IgD-negative memory B cell (primary cell): ENCODE results near the gene PDCD1LG2. TPM values are rescaled to one million over a fixed set of nuclear protein-coding genes. Genes with fewer than 3 reads are reported as not detected.
"Not testable (repeated sequence)": the region's sequence is repeated elsewhere in the genome, so short reads cannot be mapped to it uniquely, and the experiment has no call there.

Experiments used
- H3K27ac Mint-ChIP-seq, 3 donors: one replicate each; pipeline ENCODE4 v1.8.0; 2020 to 2022; ENCODE audit warnings: mild to moderate bottlenecking in 3 of 3, mixed read lengths in 3 of 3, moderate library complexity in 1 of 3
- H3K27me3 Mint-ChIP-seq: one replicate; pipeline ENCODE4 v1.8.0; 2021; ENCODE audit warnings: mixed read lengths
- H3K36me3 Mint-ChIP-seq: one replicate; pipeline ENCODE4 v1.8.0; 2020; ENCODE audit warnings: mild to moderate bottlenecking, mixed read lengths
- H3K4me1 Mint-ChIP-seq, 3 donors: one replicate each; pipeline ENCODE4 v1.8.0; 2020 to 2022; ENCODE audit warnings: mixed read lengths in 3 of 3, mild to moderate bottlenecking in 1 of 3
- H3K4me3 Mint-ChIP-seq, 4 donors: one replicate each; pipeline ENCODE4 v1.8.0; 2020 to 2022; ENCODE audit warnings: mild to moderate bottlenecking in 4 of 4, mixed read lengths in 4 of 4, moderate library complexity in 3 of 4
- H3K9me3 Mint-ChIP-seq, 3 donors: one replicate each; pipeline ENCODE4 v1.8.0; 2020 to 2021; ENCODE audit warnings: mixed read lengths in 3 of 3, mild to moderate bottlenecking in 1 of 3
- polyA plus RNA-seq: library from polyadenylated mRNA; unstranded; fragments of 300-500 nt; fragmentation: Illumina TruSeq; gene quantifications from one replicate; pipeline ENCODE4 v1.2.3, GENCODE V29; 2021

PDCD1LG2 gene
- polyA plus RNA-seq, 1 donor from 2014 or later: 0.18 TPM

- Mint-ChIP-seq H3K27me3 (no peaks in the 10 kb centered on the region), H3K36me3 (peaks cover 5% of the 10 kb centered on the region), H3K4me3 (peak overlapping the region in 1 of 4 donors; percentile 30), H3K4me1 (peaks cover 10 to 19% (median 14%) of the 10 kb centered on the region in 3 donors), H3K27ac (no peak overlapping the region), H3K9me3 (peaks cover 0 to 4% (median 0%) of the 10 kb centered on the region in 3 donors)
Measured at GRCh38 chr9:5578698-5579085, 68.4 kb downstream of the PDCD1LG2 start.

- H3K27me3 Mint-ChIP-seq: no peaks in the 10 kb centered on the region
- H3K4me1 Mint-ChIP-seq: peaks cover 13 to 19% (median 16%) of the 10 kb centered on the region in 3 donors
Measured at GRCh38 chr9:5579881-5580280, 69.5 kb downstream of the PDCD1LG2 start.

DNA sequence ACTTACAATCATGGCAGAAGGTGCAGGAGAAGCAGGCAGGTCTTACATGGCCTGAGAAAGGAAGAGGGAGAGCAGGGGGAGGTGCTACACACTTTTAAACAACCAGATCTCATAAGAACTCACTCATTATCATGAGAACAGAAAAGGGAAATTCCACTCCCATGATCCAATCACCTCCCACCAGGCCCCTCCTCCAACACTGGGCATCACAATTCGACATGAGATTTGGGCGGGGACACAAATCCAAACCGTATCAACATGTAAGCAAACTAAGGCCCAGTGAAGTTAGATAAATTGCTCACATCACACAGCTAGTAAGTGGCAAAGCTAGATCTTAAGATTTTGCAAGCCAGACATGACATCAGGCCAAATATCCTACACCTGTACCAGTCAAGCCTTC, 70.3 kb downstream of the PDCD1LG2 start:
- Mint-ChIP-seq H3K9me3 (no peaks in the 10 kb centered on the region), H3K36me3 (peaks cover 3% of the 10 kb centered on the region), H3K27me3 (no peaks in the 10 kb centered on the region), H3K4me1 (peaks cover 14 to 25% (median 16%) of the 10 kb centered on the region in 3 donors), H3K4me3 (no peak overlapping the region), H3K27ac (no peak overlapping the region)

More at GRCh38 chr9:5579881-5580280, 69.5 kb downstream of the PDCD1LG2 start:
- Mint-ChIP-seq H3K9me3 (peaks cover 0 to 2% (median 0%) of the 10 kb centered on the region in 3 donors), H3K4me3 (no peak overlapping the region), H3K36me3 (peaks cover 3% of the 10 kb centered on the region), H3K27ac (peak overlapping the region in 1 of 3 donors; percentile 35)

DNA sequence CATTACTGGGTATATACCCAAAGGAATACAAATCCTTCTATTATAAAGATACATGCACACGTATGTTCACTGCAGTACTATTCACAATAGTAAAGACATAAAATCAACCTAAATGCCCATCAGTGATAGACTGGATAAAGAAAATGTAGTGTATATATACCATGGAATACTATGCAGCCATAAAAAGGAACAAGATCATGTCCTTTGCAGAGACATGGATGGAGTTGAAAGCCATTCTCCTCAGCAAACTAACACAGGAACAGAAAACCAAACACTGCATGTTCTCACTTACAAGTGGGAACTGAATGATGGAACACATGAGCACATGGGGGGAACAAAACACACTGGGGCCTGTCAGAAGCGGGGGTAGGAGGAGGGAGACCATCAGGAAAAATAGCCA, 71.4 kb downstream of the PDCD1LG2 start:
- peaks cover 16 to 36% (median 24%) of the 10 kb centered on the region in 3 donors for H3K4me1 Mint-ChIP-seq

GRCh38 chr9:5582835-5583195, 72.5 kb downstream of the PDCD1LG2 start:
- H3K27me3 Mint-ChIP-seq: no peaks in the 10 kb centered on the region
- peaks cover 3% of the 10 kb centered on the region for H3K36me3 Mint-ChIP-seq
- H3K9me3 Mint-ChIP-seq: no peaks in the 10 kb centered on the region
- peaks cover 20 to 46% (median 32%) of the 10 kb centered on the region in 3 donors for H3K4me1 Mint-ChIP-seq
- peak overlapping the region in 2 of 4 donors; percentile 36 to 63 for H3K4me3 Mint-ChIP-seq
- peak overlapping the region in 2 of 3 donors; percentile 81 to 93 for H3K27ac Mint-ChIP-seq

More for the DNA sequence above, 71.4 kb downstream of the PDCD1LG2 start:
- not testable (repeated sequence) for H3K27ac Mint-ChIP-seq, H3K9me3 Mint-ChIP-seq, H3K4me3 Mint-ChIP-seq, H3K27me3 Mint-ChIP-seq, H3K36me3 Mint-ChIP-seq

DNA sequence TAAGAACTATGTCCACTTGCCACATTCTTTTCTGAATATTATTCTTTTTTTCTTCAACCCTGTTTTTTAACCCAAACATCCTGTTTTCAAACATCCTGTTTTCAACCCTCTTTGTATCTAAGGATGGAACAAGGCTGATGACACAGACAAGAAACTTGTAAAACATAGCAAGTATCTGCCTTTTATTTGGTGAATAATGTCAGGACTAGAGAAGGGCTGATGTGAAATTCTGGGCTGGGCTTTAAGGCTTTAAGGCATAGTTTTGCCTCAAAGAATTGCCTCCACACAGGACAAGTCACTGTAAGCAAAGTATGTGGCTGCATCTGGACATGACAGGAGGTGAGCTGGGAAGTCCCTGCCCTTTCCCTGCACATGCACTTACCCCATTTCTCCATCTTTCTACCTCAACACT, 76.1 kb downstream of the PDCD1LG2 start:
- no peaks in the 10 kb centered on the region for H3K9me3 Mint-ChIP-seq
- H3K4me1 Mint-ChIP-seq: peaks cover 27 to 48% (median 41%) of the 10 kb centered on the region in 3 donors
- H3K27ac Mint-ChIP-seq: peak overlapping the region; percentile 5 to 19 (median 17)
- H3K27me3 Mint-ChIP-seq: no peaks in the 10 kb centered on the region
- no peaks in the 10 kb centered on the region for H3K36me3 Mint-ChIP-seq
- peak overlapping the region in 2 of 4 donors; percentile 13 to 42 for H3K4me3 Mint-ChIP-seq

GRCh38 chr9:5587024-5587423, 76.7 kb downstream of the PDCD1LG2 start:
- Mint-ChIP-seq H3K27ac (peak overlapping the region; percentile 1 to 19 (median 17)), H3K36me3 (no peaks in the 10 kb centered on the region), H3K9me3 (no peaks in the 10 kb centered on the region), H3K4me3 (no peak overlapping the region), H3K4me1 (peaks cover 30 to 52% (median 40%) of the 10 kb centered on the region in 3 donors), H3K27me3 (no peaks in the 10 kb centered on the region)

DNA sequence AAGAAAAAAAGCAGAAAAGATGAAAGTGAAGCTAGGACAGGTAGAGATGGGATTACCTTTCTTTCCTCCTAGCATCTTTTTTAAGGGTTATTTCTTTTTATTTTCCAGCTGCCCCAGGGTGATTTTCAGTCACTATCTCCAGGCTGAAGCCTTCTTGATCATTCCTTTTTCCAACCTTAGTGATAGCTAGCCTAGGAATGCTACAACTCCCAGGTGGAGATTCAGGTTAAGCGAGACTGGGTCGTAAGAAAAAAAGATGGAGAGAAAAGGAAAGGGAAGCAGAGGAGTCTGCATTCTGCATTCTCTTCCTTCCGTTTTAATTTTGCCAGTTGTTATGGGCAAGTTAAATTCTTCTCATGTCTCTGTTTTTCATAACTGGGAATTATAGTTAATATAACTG, 81.9 kb downstream of the PDCD1LG2 start:
- H3K4me1 Mint-ChIP-seq: peaks cover 24 to 34% (median 33%) of the 10 kb centered on the region in 3 donors
- no peaks in the 10 kb centered on the region for H3K27me3 Mint-ChIP-seq
- H3K4me3 Mint-ChIP-seq: no peak overlapping the region
- no peaks in the 10 kb centered on the region for H3K36me3 Mint-ChIP-seq
- H3K27ac Mint-ChIP-seq: no peak overlapping the region
- no peaks in the 10 kb centered on the region for H3K9me3 Mint-ChIP-seq

- Mint-ChIP-seq H3K27ac (no peak overlapping the region), H3K4me1 (peaks cover 25 to 32% (median 29%) of the 10 kb centered on the region in 3 donors), H3K27me3 (no peaks in the 10 kb centered on the region), H3K9me3 (no peaks in the 10 kb centered on the region), H3K36me3 (no peaks in the 10 kb centered on the region), H3K4me3 (peak overlapping the region in 1 of 4 donors; percentile 2)
Measured at GRCh38 chr9:5592904-5593303, 82.6 kb downstream of the PDCD1LG2 start.

DNA sequence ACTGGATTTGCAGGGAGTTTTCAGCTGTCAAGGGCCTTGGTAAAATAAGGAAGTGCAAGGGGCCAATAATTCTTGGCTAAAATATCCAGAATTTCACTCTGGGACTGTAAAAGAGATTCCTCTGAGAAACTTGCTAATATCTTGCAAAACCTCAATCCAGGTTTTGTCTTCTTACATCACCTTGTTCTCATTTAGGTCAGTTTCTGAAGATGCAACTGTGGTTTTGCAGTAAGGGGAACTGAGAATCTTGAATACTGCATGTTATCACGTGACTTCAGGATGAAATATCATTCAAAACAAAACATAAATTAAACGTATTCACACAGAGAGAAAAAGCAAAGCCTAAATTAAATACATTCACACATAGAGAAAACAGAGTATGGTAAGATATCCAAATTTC, 83.6 kb downstream of the PDCD1LG2 start:
- Mint-ChIP-seq H3K4me3 (peak overlapping the region in 3 of 4 donors; percentile 1 to 42 (median 36)), H3K9me3 (no peaks in the 10 kb centered on the region), H3K27me3 (no peaks in the 10 kb centered on the region), H3K4me1 (peaks cover 25 to 32% (median 29%) of the 10 kb centered on the region in 3 donors), H3K36me3 (no peaks in the 10 kb centered on the region), H3K27ac (peak overlapping the region; percentile 23 to 80 (median 73))

DNA sequence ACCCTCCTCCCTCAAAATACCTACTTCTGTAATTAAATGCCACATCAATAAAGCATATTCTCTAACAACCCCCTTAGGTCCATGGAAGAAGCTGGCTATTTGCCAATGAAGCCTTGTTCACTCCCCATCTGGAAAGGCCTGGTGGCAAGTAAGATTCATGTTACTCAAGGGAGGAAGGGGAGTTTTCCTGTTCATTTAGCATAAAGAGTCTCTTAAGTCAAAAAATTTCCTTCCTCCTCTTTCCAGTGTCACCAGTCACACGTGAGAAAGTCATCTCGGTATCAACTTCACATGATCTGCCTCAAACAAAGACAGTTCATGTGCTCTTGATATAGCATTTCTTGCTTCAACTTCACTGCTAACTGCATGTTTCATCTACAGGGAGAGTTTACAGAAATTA, 85.8 kb downstream of the PDCD1LG2 start:
- no peaks in the 10 kb centered on the region for H3K9me3 Mint-ChIP-seq
- H3K36me3 Mint-ChIP-seq: no peaks in the 10 kb centered on the region
- peaks cover 21 to 27% (median 26%) of the 10 kb centered on the region in 3 donors for H3K4me1 Mint-ChIP-seq
- H3K27me3 Mint-ChIP-seq: no peaks in the 10 kb centered on the region
- H3K27ac Mint-ChIP-seq: peak overlapping the region in 1 of 3 donors; percentile 27
- peak overlapping the region in 1 of 4 donors; percentile 9 for H3K4me3 Mint-ChIP-seq

DNA sequence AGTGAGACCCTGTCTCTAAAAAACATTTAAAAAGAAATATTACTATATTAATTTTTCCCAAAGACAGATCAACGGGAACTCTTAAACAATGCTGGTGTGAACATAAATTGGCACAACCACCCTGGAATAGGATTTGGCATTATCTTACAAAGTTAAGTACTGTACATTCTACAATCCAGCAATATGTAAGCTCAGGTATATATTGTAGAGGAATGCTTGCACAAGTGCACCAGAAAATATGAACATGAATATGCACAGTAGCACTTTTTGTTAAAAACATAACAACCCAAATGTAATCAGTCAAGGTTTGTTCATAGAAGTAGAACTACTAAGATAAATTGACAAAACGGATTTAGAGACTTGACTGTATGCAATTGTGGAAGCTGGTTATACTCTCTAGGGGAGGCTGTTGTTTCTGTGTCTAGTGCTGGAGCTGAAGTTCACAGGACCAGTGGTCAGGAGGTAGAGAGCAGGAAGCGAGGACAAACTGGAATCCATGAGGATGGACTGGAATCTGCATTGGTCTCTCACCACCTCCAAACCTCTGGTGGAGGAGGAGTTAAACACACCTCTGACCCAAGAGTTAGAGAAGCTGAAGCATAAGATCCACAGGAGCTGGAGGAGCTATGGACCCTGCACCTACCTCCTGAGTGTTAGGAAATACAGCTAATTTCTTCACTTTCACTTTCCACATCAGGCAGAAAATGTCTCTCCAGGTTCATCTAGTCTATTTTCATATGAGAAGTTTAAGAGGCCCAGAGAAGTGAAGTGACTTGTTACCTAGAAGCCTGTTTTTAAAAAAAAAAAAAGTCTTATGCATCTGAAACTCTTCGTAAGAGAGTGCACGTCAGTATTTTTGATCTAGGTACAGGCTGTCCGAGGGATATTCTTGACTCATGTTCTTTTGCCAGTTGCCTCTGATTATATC, 98.2 kb downstream of the PDCD1LG2 start:
- Mint-ChIP-seq H3K4me1 (peaks cover 16 to 34% (median 32%) of the 10 kb centered on the region in 3 donors), H3K27me3 (no peaks in the 10 kb centered on the region), H3K4me3 (peak overlapping the region; percentile 45 to 94 (median 79)), H3K27ac (peak overlapping the region; percentile 16 to 71 (median 62)), H3K9me3 (peaks cover 0 to 4% (median 2%) of the 10 kb centered on the region in 3 donors), H3K36me3 (no peaks in the 10 kb centered on the region)

DNA sequence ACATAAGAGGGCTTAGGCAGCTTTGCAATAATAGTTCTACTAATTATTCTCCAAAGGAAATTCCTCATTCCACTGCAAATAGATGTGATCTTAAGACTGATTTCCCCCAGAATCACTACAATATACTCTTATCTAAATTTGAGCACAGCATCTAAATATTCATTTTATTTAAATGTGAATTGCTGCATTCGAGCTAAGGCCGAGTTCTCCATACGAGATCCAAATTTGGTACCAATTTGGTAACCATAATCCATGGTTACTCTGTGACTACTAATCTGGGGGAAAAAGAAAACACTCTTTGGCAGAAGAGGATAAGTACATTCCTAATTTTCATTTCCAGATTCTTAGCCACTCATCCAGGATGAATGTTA, 98.9 kb downstream of the PDCD1LG2 start:
- no peaks in the 10 kb centered on the region for H3K36me3 Mint-ChIP-seq
- H3K4me3 Mint-ChIP-seq: peak overlapping the region; percentile 45 to 94 (median 79)
- H3K27ac Mint-ChIP-seq: peak overlapping the region in 2 of 3 donors; percentile 62 to 71
- peaks cover 0 to 4% (median 2%) of the 10 kb centered on the region in 3 donors for H3K9me3 Mint-ChIP-seq
- peaks cover 16 to 34% (median 34%) of the 10 kb centered on the region in 3 donors for H3K4me1 Mint-ChIP-seq
- no peaks in the 10 kb centered on the region for H3K27me3 Mint-ChIP-seq

- no peaks in the 10 kb centered on the region for H3K27me3 Mint-ChIP-seq
- no peak overlapping the region for H3K4me3 Mint-ChIP-seq
- no peak overlapping the region for H3K27ac Mint-ChIP-seq
- peaks cover 19 to 41% (median 38%) of the 10 kb centered on the region in 3 donors for H3K4me1 Mint-ChIP-seq
- H3K9me3 Mint-ChIP-seq: peaks cover 0 to 4% (median 2%) of the 10 kb centered on the region in 3 donors
- H3K36me3 Mint-ChIP-seq: peaks cover 1% of the 10 kb centered on the region
Measured at GRCh38 chr9:5610491-5610890, 100.2 kb downstream of the PDCD1LG2 start.
